NCI-H748 treated with DMSO at 0.1 percent for 48 hours (cell line): ENCODE results near the gene SEC31A.
"Not testable (repeated sequence)": the region's sequence is repeated elsewhere in the genome, so short reads cannot be mapped to it uniquely, and the experiment has no call there.

Source experiments
- DNase-seq: peaks from one replicate; lab custom pipeline; 2025; lab: John Stamatoyannopoulos, UW

Gene SEC31A, protein sequence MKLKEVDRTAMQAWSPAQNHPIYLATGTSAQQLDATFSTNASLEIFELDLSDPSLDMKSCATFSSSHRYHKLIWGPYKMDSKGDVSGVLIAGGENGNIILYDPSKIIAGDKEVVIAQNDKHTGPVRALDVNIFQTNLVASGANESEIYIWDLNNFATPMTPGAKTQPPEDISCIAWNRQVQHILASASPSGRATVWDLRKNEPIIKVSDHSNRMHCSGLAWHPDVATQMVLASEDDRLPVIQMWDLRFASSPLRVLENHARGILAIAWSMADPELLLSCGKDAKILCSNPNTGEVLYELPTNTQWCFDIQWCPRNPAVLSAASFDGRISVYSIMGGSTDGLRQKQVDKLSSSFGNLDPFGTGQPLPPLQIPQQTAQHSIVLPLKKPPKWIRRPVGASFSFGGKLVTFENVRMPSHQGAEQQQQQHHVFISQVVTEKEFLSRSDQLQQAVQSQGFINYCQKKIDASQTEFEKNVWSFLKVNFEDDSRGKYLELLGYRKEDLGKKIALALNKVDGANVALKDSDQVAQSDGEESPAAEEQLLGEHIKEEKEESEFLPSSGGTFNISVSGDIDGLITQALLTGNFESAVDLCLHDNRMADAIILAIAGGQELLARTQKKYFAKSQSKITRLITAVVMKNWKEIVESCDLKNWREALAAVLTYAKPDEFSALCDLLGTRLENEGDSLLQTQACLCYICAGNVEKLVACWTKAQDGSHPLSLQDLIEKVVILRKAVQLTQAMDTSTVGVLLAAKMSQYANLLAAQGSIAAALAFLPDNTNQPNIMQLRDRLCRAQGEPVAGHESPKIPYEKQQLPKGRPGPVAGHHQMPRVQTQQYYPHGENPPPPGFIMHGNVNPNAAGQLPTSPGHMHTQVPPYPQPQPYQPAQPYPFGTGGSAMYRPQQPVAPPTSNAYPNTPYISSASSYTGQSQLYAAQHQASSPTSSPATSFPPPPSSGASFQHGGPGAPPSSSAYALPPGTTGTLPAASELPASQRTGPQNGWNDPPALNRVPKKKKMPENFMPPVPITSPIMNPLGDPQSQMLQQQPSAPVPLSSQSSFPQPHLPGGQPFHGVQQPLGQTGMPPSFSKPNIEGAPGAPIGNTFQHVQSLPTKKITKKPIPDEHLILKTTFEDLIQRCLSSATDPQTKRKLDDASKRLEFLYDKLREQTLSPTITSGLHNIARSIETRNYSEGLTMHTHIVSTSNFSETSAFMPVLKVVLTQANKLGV

DNA sequence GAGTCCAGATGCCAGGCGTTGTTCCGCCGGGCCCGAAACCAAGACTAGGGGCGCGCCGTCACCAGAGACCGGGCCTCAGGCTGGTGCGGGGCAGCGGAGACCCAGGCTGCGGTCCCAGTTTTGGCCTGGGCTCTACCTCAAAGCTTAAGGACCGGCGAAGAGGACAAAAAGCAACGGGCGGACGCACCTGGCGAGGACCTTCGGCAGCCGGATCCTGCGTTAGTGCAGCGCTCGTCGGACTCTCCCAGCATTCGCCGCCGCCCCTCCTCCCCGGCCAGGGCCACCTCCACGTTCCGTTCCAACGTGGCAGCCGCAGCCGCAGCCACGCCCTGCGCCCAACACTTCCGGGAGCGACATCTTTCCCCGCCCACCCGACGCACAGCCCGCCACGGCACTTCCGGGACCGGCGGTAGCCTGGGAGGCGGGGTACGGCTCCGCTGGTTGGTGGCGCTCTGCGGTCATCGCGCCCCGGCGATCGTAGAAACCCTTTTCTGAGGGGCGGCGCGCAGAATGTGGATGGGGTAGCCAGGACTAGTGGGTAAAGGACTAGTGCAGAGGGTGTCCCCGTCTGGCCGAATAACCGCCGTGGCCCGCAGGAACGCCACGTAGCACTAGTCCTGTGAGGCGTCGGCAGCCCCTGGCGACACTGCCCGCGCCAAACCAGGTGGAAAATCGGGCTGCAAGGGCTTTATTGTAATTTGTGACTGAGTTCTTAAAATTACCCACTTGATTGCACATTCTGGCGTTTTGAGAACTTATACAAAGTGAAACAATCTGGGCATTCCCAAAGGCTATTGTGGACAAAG lies at the start of gene SEC31A:
Gene SEC31A (minus strand): TSS at position 253 of the 806 bp plus-strand sequence. CDS start 9,217 bp downstream, outside the sequence.
- DNase-seq, result peak; percentile 75

DNA sequence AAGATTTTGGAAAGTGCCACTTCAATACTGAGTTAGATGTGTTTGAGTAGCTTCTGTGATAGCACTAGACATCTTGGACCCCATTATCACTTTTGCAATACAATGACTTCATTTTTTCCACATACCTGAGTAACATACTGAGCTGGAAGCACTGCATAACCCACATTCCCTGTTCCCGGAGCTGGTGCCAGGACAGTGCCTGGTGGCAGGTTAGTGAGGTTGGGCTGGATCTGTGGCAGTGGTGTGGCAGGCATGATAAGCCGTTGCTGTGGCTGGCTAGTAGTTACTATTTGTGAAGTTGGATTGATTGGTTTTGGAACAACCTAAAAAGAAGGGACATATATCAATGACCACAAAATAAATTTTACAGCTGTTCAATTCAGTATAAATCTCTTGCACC lies 48.5 kb upstream of the SEC31A start:
- DNase-seq, result no peak

DNA sequence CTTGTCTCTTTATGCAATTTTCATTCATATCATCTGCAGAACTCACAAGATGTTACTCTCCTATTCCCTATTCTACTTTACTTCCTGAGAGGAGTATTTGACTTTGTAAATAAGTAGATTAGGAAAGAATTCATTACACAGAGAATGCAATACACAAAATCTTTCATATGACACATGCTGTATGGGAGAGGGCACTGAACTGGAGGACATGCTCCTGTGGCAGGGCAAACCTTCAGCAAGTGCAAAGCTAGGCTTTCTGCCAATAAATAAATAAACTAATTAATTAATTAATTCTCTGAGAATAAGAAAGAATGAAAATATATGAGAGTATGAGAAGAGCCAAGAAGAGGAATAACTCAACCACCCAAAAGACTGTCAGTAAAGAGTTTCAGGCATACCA lies 43.5 kb upstream of the SEC31A start:
- DNase-seq, result no peak

DNA sequence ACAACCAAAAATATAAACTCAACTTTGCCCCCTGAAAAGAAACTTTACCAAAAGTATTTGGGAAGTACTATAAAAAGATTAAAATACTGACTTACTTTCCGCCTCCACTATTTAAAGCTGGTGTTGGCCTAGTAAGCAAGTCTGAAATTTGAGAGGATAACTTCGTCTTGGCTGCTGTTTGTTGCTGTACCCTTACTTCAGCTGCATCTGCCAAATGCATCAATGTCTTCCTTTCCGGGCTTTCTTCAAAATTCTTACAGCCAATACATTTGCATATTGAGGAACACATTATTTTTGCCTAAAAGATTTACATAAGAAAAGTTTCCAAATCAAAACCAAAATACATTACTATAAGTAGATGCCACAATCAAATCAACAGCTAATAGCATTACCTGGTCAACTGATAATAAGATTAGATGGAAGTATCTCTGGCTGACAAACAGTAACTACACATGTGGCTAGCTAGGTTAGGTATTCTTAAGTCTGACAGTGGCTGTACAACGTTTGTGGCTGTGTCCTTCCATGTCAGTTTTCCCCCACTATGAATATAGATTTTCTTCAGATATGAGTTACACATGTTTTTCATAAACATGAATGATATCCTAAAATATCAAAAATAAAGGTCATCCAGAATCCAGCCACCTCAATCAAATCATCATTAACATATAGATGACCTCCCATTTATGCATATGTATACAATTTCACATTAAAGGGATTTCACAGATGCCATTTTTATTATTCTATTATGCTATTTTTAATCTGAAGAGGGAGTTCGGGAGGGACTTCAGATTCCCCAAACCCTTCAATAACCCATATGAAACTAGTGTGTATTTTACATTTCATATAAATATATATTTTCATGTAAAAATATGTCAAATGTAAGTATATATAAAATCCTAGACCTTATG lies 40.1 kb upstream of the SEC31A start:
- no peak for DNase-seq

DNA sequence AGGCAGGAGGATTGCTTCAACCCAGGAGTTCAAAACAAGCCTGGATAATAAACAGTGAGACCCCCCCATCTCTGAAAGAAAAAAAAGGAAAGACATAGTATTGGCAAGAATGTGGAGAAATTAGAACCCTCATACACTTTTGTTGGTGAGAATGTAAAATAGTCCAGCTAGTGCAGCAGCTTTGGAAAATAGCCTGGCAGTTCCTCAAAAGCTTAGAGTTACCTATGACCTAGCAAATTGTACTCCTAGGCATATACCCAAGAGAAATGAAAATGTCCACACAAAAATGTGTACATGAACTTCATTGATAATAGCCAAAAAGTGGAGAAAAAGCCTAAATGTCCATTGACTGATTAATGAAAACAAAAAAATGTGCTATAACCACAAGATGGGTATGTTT lies 30.8 kb upstream of the SEC31A start:
- DNase-seq, result no peak

DNA sequence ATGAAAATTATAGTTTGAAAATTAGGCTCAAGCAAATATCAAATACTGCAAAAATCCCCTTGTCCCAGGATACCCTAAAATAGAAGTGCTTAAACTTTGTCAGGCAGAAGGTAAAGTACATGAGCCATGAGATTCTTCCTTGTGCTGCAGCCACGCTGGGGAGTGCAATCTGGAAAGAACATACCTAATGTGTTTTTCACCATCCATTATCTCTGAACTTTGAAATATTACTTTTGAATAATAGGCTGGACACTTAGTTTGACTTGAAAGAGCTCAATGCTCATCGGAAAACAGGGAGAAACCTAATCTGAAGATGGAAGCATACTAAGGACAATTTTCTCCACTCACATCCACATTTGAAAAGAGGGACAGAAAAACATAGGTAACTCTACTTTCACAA lies 28.4 kb upstream of the SEC31A start:
- DNase-seq, result no peak

DNA sequence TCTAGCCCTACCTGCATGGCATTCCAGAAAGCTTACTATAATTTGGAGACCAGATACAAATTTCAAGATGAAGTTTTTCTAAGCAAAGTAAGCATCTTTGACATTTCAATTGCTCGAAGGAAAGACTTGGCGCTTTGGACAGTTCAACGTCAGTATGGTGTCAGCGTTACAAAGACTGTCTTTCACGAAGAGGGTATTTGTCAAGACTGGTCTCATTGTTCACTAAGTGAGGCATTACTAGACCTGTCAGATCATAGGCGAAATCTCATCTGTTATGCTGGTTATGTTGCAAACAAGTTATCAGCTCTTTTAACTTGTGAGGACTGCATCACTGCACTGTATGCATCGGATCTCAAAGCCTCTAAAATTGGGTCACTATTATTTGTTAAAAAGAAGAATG lies 27.1 kb upstream of the SEC31A start:
- DNase-seq, result no peak

DNA sequence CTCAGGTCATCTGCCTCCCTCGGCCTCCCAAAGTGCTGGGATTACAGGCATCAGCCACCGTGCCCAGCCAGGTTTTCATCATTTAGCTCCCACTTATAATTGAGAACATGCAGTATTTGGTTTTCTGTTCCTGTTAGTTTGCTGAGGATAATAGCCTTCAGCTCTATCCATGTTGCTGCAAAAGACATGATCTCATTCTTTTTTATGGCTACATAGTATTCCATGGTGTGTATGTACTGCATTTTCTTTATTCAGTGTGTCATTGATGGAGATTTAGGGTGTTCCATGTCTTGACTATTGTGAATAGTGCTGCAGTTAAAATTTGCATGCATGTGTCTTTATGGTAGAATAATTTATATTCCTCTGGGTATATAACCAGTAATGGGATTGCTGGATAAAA lies 23.0 kb upstream of the SEC31A start:
- not testable (repeated sequence) for DNase-seq

DNA sequence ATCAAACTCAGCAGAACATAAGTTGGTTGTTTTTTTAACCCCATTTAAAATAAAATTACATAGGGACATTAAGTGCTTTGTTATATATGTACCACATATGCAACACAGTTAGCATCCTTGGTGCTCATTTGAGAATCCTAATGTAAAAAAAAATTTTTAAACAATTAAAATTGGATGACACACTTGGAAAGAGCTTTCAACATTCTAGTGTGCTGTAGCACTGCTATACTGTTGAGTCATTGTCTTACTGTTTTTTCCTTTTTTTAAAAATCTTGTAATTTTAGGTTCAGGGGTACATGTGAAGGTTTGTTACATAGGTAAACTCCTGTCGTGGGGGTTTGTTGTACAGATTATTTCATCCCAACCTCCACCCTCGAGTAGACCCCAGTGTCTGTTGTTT lies 22.4 kb upstream of the SEC31A start:
- DNase-seq, result no peak

DNA sequence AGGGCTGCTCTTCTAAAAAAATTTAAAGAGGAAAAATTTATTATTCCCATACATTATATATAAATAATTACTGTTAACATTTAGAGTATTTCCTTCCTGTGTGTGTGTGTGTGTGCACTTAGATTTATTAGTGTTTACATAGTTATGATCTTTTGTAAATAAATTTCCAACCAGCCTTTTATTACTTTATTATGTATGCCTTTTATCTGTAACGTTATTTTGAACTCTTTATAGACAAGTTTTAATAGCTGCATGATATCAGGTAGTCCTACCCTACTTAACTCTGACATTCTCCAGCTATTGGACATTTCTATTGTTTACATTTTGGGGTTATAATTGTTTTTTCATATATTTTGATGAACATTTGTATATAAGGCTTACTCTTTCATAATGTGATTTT lies 18.4 kb upstream of the SEC31A start:
- no peak for DNase-seq

DNA sequence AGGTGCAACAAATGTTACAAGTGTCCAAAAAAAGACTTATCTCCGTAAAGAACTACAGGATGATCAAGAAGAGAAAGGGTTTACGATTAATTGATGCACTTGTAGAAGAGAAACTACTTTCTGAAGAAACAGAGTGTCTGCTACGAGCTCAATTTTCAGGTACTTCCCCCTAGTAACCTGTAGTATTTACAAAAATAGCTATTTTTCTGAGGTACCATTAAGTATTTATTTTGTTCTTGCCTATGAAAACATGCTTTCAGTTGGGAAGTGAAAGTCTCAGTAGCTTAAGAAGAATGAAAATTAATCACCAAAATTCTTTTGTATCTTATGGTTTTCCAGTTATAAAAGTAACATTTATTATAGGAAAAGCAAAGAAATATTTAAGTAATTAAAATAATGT lies 15.5 kb upstream of the SEC31A start:
- DNase-seq, result no peak

DNA sequence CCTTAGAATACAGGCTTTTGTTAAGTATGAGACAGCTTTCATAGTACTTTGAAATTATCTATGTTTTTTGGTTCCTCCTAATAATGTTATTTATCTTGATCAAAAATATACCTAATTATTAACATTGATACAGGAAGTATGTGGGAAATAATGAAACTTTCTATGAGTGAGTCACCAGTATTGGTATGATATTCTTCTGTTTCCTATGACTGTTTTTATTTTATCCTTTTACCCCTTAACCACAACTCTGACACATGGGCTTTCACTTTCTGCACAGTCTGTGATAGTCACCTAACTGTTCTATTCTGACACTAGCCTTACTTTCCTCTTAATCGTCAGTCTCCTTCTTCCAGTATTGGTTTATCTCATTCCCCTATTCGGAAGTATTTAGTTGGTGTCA lies 14.3 kb upstream of the SEC31A start:
- no peak for DNase-seq

DNA sequence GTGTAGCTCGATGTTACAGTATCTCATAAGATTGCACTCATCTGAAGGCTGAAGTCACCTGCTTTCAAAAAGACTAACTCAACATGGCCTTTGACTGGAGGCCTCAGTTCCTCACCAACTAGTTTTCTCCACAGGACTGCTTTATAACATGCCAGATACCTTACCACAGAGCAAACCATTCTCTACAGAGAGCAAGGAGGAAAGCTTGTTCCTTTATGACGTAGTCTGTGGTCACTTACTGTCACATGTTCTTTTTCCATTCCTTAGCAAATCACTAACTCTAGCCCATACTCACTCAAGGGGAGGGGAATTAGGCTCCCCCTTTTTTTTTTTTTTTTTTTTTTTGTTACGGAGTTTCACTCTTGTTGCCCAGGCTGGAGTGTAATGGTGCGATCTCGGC lies 12.8 kb upstream of the SEC31A start:
- no peak for DNase-seq

DNA sequence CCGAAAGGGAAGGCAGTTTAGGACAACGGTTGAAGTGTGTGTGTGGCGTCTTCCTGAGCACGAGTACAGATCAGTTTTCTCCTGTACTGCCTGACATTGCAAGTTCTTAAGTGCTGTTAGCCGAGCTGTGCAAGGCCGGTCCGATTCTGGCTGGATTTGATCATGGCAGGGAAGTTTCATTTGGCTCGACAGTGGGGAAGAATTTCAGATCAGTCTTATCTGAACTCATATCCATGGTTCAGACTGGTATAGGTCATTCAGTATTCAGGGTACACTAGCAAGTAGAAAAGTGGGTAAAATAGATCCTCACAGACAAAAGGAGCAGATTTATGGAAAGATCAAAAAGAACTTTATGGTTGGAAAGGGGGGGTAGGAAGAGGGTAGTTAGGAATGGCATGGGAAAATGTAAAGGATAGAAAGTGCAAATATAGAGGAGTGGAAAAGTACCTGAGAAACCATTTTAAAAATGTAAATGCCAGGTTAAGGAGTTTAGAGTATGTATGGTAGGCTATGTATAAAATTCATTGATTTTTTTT lies 10.3 kb upstream of the SEC31A start:
- DNase-seq, result no peak

DNA sequence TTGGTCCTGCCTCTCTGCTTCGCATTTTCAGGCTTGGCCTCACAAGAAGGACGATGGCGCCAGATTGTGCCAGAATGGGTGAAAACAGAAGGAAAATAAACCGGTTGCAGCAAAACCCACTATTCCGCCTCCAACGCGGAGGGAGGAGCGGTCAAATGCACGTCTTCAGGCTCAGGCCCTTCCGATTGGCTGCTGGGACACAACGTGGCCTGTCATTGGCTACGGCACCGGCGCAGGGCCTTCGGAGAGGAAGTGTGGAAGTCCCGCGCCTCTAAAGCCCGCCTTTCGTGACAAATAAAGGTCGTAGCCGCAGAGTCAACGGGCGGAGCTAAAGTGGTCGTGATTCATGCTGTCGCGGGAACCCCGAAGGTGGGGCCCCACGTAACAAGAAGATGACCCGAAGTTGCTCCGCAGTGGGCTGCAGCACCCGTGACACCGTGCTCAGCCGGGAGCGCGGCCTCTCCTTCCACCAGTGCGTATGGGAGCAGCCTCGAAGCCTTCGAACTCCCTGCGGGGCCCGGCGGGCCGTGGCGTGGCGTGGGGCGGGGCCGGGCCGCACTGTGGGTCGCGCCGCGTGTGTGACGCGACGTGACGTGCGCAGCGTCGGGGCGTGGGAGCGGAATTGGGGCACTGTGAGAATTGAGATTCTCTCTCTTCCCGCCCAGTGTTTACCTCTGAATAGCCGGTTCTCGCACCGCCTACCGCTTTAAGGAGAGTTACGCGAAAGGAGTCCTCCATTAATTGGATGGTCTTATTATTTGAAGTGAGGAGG lies 9.6 kb upstream of the SEC31A start, which contains the start of gene THAP9:
Gene THAP9 (plus strand): TSS at position 325 of the 772 bp plus-strand sequence. CDS start 68 bp downstream, at position 393.
- peak; percentile 90 for DNase-seq

DNA sequence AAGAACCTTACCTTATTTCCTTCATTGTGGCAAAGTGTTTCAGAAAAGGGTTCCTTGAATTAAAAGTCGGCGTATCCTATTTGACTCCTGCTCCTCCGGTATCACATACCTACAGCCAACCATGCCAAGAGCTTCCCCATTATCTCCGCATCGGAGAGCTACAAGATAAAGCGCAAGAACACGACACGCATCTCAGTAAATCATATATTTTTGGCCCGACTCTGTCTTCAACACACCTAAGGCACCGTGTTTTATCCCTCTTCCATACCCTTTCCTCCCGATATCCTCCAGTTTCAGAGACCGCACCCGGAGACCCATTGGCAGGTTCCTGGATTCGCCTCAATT lies 9.1 kb upstream of the SEC31A start:
- DNase-seq, result peak; percentile 50

DNA sequence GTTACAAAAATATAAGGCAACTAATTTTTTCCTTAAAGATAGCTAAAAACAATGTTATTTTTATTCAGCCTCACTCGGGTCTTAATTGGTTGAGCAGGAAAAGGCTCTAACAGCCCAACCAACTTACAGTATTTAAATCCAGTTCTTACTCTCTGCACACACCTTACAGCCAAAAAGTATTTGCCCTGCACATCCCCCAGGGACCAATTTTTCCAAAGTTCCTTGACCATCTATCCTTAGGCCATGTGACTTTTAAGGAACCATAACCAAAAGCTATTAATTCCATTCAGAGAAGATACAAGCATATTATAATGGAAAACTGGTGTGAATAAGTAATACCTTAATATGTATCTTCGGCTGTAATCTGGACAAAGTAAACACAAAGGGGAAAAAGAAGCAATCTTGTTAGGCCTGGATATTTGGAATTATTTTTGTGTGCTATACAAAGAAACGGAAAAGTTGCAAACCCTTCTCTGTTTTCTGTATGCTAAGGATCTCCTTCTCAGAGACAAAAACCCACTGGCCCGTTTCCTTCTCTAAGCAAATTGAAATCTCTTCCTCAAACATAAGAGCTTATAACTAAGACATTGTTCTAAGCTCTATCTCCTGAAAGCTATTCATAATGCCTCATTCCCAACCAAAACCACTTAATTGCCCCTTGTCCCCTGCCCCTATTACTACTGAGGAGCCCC lies 8.6 kb upstream of the SEC31A start:
- DNase-seq, result no peak

DNA sequence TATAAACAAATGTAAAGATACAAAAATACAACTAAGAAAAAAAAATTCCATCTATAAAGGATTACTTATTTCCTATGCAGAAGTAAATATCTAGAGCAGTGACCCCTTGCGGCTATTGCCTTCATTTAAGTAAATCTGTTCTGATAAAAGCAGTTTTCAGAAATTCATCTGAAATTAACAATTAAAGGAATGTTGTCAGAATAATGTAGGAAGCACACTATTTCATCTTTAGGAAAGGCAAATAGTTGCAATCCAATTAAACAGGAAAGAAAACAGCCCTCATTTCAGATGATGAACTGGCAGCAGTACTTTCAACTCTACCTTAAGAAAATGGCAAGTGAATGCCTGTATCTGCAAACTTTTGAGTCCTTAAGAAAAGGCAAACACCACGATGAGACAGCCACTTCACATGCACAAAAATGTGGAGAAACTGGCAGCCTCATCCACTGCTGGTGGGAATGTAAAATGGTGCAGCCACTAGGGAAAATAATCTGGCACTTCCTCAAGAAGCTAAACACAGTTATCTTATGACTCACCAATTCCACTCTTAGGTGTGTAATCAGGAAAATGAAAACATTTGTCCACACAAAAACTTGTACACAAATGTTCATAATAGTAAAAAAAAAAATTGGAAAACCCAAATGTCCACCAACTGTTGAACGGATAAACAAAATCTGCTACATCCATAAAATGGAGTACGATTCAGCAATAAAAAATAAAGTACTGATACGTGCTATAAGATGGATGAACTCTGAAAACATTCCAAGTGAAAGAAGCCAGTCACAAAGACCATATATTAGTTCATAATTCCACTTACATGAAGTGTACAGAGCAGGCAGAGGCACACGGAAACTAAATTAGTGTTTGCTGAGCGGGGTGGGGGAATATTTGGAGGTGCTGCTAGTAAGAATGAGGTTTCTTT lies 7.6 kb upstream of the SEC31A start:
- no peak for DNase-seq
